HEK293 (cell line): ENCODE measurements around the gene JUND.

ENCODE experiments used
- CTCF ChIA-PET: fragments of 350-600 bp; formaldehyde crosslinking; extraction: SDS; loops from one replicate; lab custom pipeline; 2021; ENCODE audit warnings: antibody characterized with exemption; lab: Yijun Ruan, JAX
- POLR2A ChIA-PET: fragments of 300-600 bp; formaldehyde crosslinking; extraction: SDS; loops from one replicate; lab custom pipeline; 2020; ENCODE audit warnings: antibody characterized with exemption, inconsistent platforms; lab: Yijun Ruan, JAX
- H3K27ac ChIP-seq: fragments of 200-500 bp; sonication (Bioruptor generic); 2 replicates; pipeline ENCODE4 v1.5.1; 2014; ENCODE audit warnings: low read depth, low read length, control low read depth, inconsistent platforms; ENCODE audit errors: extremely low read depth
- H3K36me3 ChIP-seq, 2 experiments: fragments of 200-500 bp in 1 of 2; sonication (Bioruptor generic) in 1 of 2; 1 replicate in 1 of 2; 2 replicates in 1 of 2; pipeline ENCODE4 v1.5.1; 2014 to 2017; ENCODE audit warnings: inconsistent platforms in 2 of 2, low read length in 2 of 2; ENCODE audit not compliant: control insufficient read depth in 2 of 2, insufficient read depth in 1 of 2
- H3K4me1 ChIP-seq: fragments of 200-500 bp; sonication (Bioruptor generic); 2 replicates; pipeline ENCODE4 v1.5.1; 2014; ENCODE audit warnings: mild to moderate bottlenecking, low read length, inconsistent platforms; ENCODE audit not compliant: control insufficient read depth, insufficient read depth
- H3K4me3 ChIP-seq: 2 replicates; pipeline ENCODE4 v1.5.1; 2011; ENCODE audit warnings: low read depth, mild to moderate bottlenecking, control low read depth, low read length, moderate library complexity
- H3K9me3 ChIP-seq: fragments of 200-500 bp; sonication (Bioruptor generic); 2 replicates; pipeline ENCODE4 v1.5.1; 2014; ENCODE audit warnings: low read depth, low read length, inconsistent platforms; ENCODE audit not compliant: control insufficient read depth, insufficient read depth
- AEBP2 ChIP-seq: fragments of 450-650 bp; formaldehyde crosslinking; IDR thresholded peaks from 2 replicates; pipeline ENCODE4 v1.5.1; 2016; ENCODE audit warnings: missing biosample characterization, missing genetic modification characterization, borderline replicate concordance
- CTCF ChIP-seq: fragments of 450-650 bp; formaldehyde crosslinking; IDR thresholded peaks from 2 replicates; pipeline ENCODE4 v1.5.1; 2016; ENCODE audit warnings: missing biosample characterization, missing genetic modification characterization
- GLI2 ChIP-seq: fragments of 450-650 bp; formaldehyde crosslinking; IDR thresholded peaks from 2 replicates; pipeline ENCODE4; 2017; ENCODE audit warnings: missing biosample characterization, missing genetic modification characterization, low read depth, borderline replicate concordance
- GLIS1 ChIP-seq: fragments of 450-650 bp; formaldehyde crosslinking; IDR thresholded peaks from 2 replicates; pipeline ENCODE4 v1.5.1; 2016; ENCODE audit warnings: missing biosample characterization, missing genetic modification characterization
- INSM2 ChIP-seq: fragments of 450-650 bp; formaldehyde crosslinking; IDR thresholded peaks from 2 replicates; pipeline ENCODE4 v1.5.1; 2016; ENCODE audit warnings: missing biosample characterization, missing genetic modification characterization
- KLF17 ChIP-seq: fragments of 450-650 bp; formaldehyde crosslinking; IDR thresholded peaks from 2 replicates; pipeline ENCODE4 v1.5.1; 2016; ENCODE audit warnings: missing biosample characterization, missing genetic modification characterization
- SP7 ChIP-seq: fragments of 450-650 bp; formaldehyde crosslinking; IDR thresholded peaks from 2 replicates; pipeline ENCODE4 v1.5.1; 2016; ENCODE audit warnings: missing biosample characterization, missing genetic modification characterization
- ZFHX2 ChIP-seq: fragments of 450-650 bp; formaldehyde crosslinking; conservative IDR thresholded peaks from 2 replicates; pipeline ENCODE4 v1.5.1; 2016; ENCODE audit warnings: missing biosample characterization, missing genetic modification characterization
- ZIC2 ChIP-seq: fragments of 450-650 bp; formaldehyde crosslinking; IDR thresholded peaks from 2 replicates; pipeline ENCODE4 v1.5.1; 2016; ENCODE audit warnings: missing biosample characterization, missing genetic modification characterization
- ZNF114 ChIP-seq: fragments of 450-650 bp; formaldehyde crosslinking; IDR thresholded peaks from 2 replicates; pipeline ENCODE4 v1.5.0; 2017; ENCODE audit warnings: missing biosample characterization, missing genetic modification characterization
- ZNF121 ChIP-seq: fragments of 450-650 bp; formaldehyde crosslinking; IDR thresholded peaks from 2 replicates; pipeline ENCODE4 v1.5.1; 2016; ENCODE audit warnings: missing biosample characterization, missing genetic modification characterization
- ZNF169 ChIP-seq: fragments of 450-650 bp; formaldehyde crosslinking; IDR thresholded peaks from 2 replicates; pipeline ENCODE4 v1.5.1; 2016; ENCODE audit warnings: missing biosample characterization, missing genetic modification characterization
- ZNF184 ChIP-seq: fragments of 450-650 bp; IDR thresholded peaks from 2 replicates; pipeline ENCODE4 v1.5.1; 2018; ENCODE audit warnings: missing biosample characterization, mild to moderate bottlenecking, missing genetic modification characterization
- ZNF26 ChIP-seq: fragments of 450-650 bp; formaldehyde crosslinking; IDR thresholded peaks from 2 replicates; pipeline ENCODE4 v1.5.1; 2016; ENCODE audit warnings: missing biosample characterization, missing genetic modification characterization
- ZNF391 ChIP-seq: fragments of 450-650 bp; formaldehyde crosslinking; IDR thresholded peaks from 2 replicates; pipeline ENCODE4 v1.5.1; 2016; ENCODE audit warnings: low read depth, missing biosample characterization, missing genetic modification characterization, borderline replicate concordance
- ZNF404 ChIP-seq: fragments of 450-650 bp; formaldehyde crosslinking; IDR thresholded peaks from 2 replicates; pipeline ENCODE4 v1.5.1; 2017; ENCODE audit warnings: missing biosample characterization, missing genetic modification characterization
- ZNF426 ChIP-seq: fragments of 450-650 bp; formaldehyde crosslinking; IDR thresholded peaks from 2 replicates; pipeline ENCODE4 v1.5.1; 2017; ENCODE audit warnings: missing biosample characterization, missing genetic modification characterization, mild to moderate bottlenecking, inconsistent platforms, moderate library complexity
- ZNF549 ChIP-seq: fragments of 450-650 bp; IDR thresholded peaks from 2 replicates; pipeline ENCODE4 v1.5.1; 2018; ENCODE audit warnings: missing biosample characterization, missing genetic modification characterization, mild to moderate bottlenecking, inconsistent platforms, moderate library complexity
- ZNF626 ChIP-seq: fragments of 450-650 bp; sonication (Bioruptor Pico); formaldehyde crosslinking; IDR thresholded peaks from 2 replicates; pipeline ENCODE4 v1.5.1; 2018; ENCODE audit warnings: missing biosample characterization, missing genetic modification characterization, inconsistent platforms
- ZNF629 ChIP-seq: fragments of 450-650 bp; formaldehyde crosslinking; IDR thresholded peaks from 2 replicates; pipeline ENCODE4 v1.5.1; 2017; ENCODE audit warnings: missing biosample characterization, missing genetic modification characterization
- ZNF707 ChIP-seq: fragments of 450-650 bp; formaldehyde crosslinking; IDR thresholded peaks from 2 replicates; pipeline ENCODE4 v1.5.1; 2016; ENCODE audit warnings: missing biosample characterization, missing genetic modification characterization
- ZNF76 ChIP-seq: fragments of 450-650 bp; formaldehyde crosslinking; IDR thresholded peaks from 2 replicates; pipeline ENCODE4; 2016; ENCODE audit warnings: low read depth, missing biosample characterization, missing genetic modification characterization, borderline replicate concordance
- ZNF768 ChIP-seq: fragments of 450-650 bp; formaldehyde crosslinking; IDR thresholded peaks from 2 replicates; pipeline ENCODE4 v1.5.1; 2018; ENCODE audit warnings: missing biosample characterization, mild to moderate bottlenecking, missing genetic modification characterization
- ZNF777 ChIP-seq: fragments of 450-650 bp; formaldehyde crosslinking; IDR thresholded peaks from 2 replicates; pipeline ENCODE4 v1.5.1; 2017; ENCODE audit warnings: missing biosample characterization, missing genetic modification characterization, borderline replicate concordance
- ZSCAN30 ChIP-seq: fragments of 450-650 bp; IDR thresholded peaks from 2 replicates; pipeline ENCODE4 v1.5.1; 2018; ENCODE audit warnings: missing biosample characterization, mild to moderate bottlenecking, missing genetic modification characterization, moderate library complexity
- ZXDB ChIP-seq: fragments of 450-650 bp; formaldehyde crosslinking; IDR thresholded peaks from 2 replicates; pipeline ENCODE4 v1.5.1; 2016; ENCODE audit warnings: missing biosample characterization, missing genetic modification characterization

JUND gene

GRCh38 chr19:18281082-18282020 is at the start of gene JUND:
Gene JUND, minus strand, starts transcription at chr19:18281622. Its CDS starts 138 bp downstream, at chr19:18281484.
- H3K4me3 ChIP-seq = peak within 1 kb of the TSS; percentile 88
- ChIA-PET CTCF (interaction anchor here (0.6 to 6.0 kb wide), 13 partner anchors 11 to 286 kb away, joined by 3 to 195 read pairs (median 4); partner anchors contain the start of gene LSM4), POLR2A (interaction anchor here (0.5 to 6.7 kb wide), 59 partner anchors 10 to 638 kb away, joined by 3 to 184 read pairs (median 5); partner anchors contain the start of genes COPE, DDX49, LSM4 and MPV17L2)
- H3K9me3 ChIP-seq = no peaks in the 10 kb centered on the region
- H3K4me1 ChIP-seq = no peaks in the 10 kb centered on the region
- H3K27ac ChIP-seq = peak within 1 kb of the TSS; percentile 98
- H3K36me3 ChIP-seq = peaks cover 3 to 12% of the 10 kb centered on the region in 2 experiments; a peak in 2 of 3 replicates
- TF ChIP-seq ZNF404 (tag by site-specific recombination) (no peak), ZNF626 (tag by site-specific recombination) (no peak), ZFHX2 (tag by site-specific recombination) (peak; percentile 65; the same call in 1 of the 2 replicates), ZNF391 (no peak), ZNF114 (tag by site-specific recombination) (no peak), GLIS1 (tag by site-specific recombination) (peak; percentile 77), CTCF (tag by site-specific recombination) (peak; percentile 20), ZNF121 (tag by site-specific recombination) (no peak), ZNF629 (tag by site-specific recombination) (peak; percentile 83), ZNF707 (tag by site-specific recombination) (no peak), KLF17 (peak; percentile 13; the same call in 1 of the 2 replicates), AEBP2 (no peak), ZNF184 (tag by site-specific recombination) (0 out of 2 replicates have a peak, but pooled peaks have one; percentile 22), INSM2 (tag by site-specific recombination) (no peak), ZNF549 (tag by site-specific recombination) (no peak), GLI2 (tag by site-specific recombination) (no peak), ZNF777 (peak; percentile 46; the same call in 1 of the 2 replicates), ZNF768 (no peak), ZXDB (tag by site-specific recombination) (no peak), ZNF426 (tag by site-specific recombination) (no peak), ZNF76 (peak; percentile 86), ZNF26 (no peak), ZIC2 (tag by site-specific recombination) (peak; percentile 13; the same call in 1 of the 2 replicates), SP7 (tag by site-specific recombination) (no peak), ZSCAN30 (tag by site-specific recombination) (peak; percentile 49; the same call in 1 of the 2 replicates), ZNF169 (tag by site-specific recombination) (peak; percentile 83; the same call in 1 of the 2 replicates)
